ENCODE results near the gene EHBP1L1.

The EHBP1L1 gene

GRCh38 chr11:65575568-65576231 is at the start of gene EHBP1L1:
EHBP1L1 (plus strand) TSS chr11:65576053; CDS start chr11:65576303, 250 bp downstream.
- peak; percentile 72 for DNase-seq (ENCODE audit: low spot score)

- no peak for DNase-seq (ENCODE audit: low spot score)
Measured at GRCh38 chr11:65526744-65527143, 49.1 kb upstream of the EHBP1L1 start.

- no peak for DNase-seq (ENCODE audit: low spot score)
Measured at GRCh38 chr11:65528819-65529350, 47.0 kb upstream of the EHBP1L1 start.

GRCh38 chr11:65529475-65530156 is 46.2 kb upstream of the EHBP1L1 start:
- DNase-seq (ENCODE audit: low spot score), result no peak

GRCh38 chr11:65530157-65530496 is 45.7 kb upstream of the EHBP1L1 start:
- DNase-seq (ENCODE audit: low spot score), result no peak

GRCh38 chr11:65532388-65533064 is 43.3 kb upstream of the EHBP1L1 start:
- no peak for DNase-seq (ENCODE audit: low spot score)

GRCh38 chr11:65535102-65535501 is 40.8 kb upstream of the EHBP1L1 start:
- no peak for DNase-seq (ENCODE audit: low spot score)

GRCh38 chr11:65536412-65537295 is 39.2 kb upstream of the EHBP1L1 start:
- no peak for DNase-seq (ENCODE audit: low spot score)

GRCh38 chr11:65537296-65537597 is 38.6 kb upstream of the EHBP1L1 start:
- no peak for DNase-seq (ENCODE audit: low spot score)

- no peak for DNase-seq (ENCODE audit: low spot score)
Measured at GRCh38 chr11:65537620-65538231, 38.1 kb upstream of the EHBP1L1 start.

- no peak for DNase-seq (ENCODE audit: low spot score)
Measured at GRCh38 chr11:65538232-65538914, 37.5 kb upstream of the EHBP1L1 start.

GRCh38 chr11:65538915-65539743 is 36.7 kb upstream of the EHBP1L1 start:
- peak; percentile 73 for DNase-seq (ENCODE audit: low spot score)

- no peak for DNase-seq (ENCODE audit: low spot score)
Measured at GRCh38 chr11:65539744-65540289, 36.0 kb upstream of the EHBP1L1 start.

- peak; percentile 96 for DNase-seq (ENCODE audit: low spot score)
Measured at GRCh38 chr11:65540290-65541092, 35.4 kb upstream of the EHBP1L1 start.

- DNase-seq (ENCODE audit: low spot score), result no peak
Measured at GRCh38 chr11:65541093-65541982, 34.5 kb upstream of the EHBP1L1 start.

- DNase-seq (ENCODE audit: low spot score), result no peak
Measured at GRCh38 chr11:65542738-65543390, 33.0 kb upstream of the EHBP1L1 start.

- DNase-seq (ENCODE audit: low spot score), result no peak
Measured at GRCh38 chr11:65545853-65546216, 30.0 kb upstream of the EHBP1L1 start.

All from ecto neural progenitor cell (in vitro differentiated cells).